Breast epithelium (tissue), 4 donors: ENCODE measurements around the gene GNLY. TPM values are rescaled to one million over a fixed set of nuclear protein-coding genes. Genes with fewer than 3 reads are reported as not detected.

Source experiments
- DNase-seq, 2 donors: peaks; one replicate each; pipeline ENCODE4 v3.0.0-alpha.2; 2019; ENCODE audit warnings: low spot score in 2 of 2
- H3K27ac ChIP-seq, 2 donors: fragments of 200-600 bp; sonication (generic) in 1 of 2; one replicate each; pipeline ENCODE4 v1.5.1; 2016 to 2019; ENCODE audit warnings: mild to moderate bottlenecking in 1 of 2
- H3K27me3 ChIP-seq, 2 donors: fragments of 200-600 bp; sonication (generic) in 1 of 2; one replicate each; pipeline versions ENCODE4 v1.5.1 to v1.6.0; 2017 to 2019; ENCODE audit warnings: control low read depth in 1 of 2, mild to moderate bottlenecking in 1 of 2
- H3K36me3 ChIP-seq: fragments of 200-600 bp; one replicate; pipeline ENCODE4 v1.5.1; 2019
- H3K4me1 ChIP-seq, 2 donors: fragments of 200-600 bp; sonication (generic); one replicate each; pipeline ENCODE4 v1.5.1; 2016 to 2019; ENCODE audit warnings: control low read depth in 1 of 2
- H3K4me3 ChIP-seq, 3 donors: fragments of 200-600 bp; sonication (generic); 1 replicate in 2 of 3; 2 replicates in 1 of 3; pipeline ENCODE4 v1.5.1; 2016 to 2019; ENCODE audit warnings: mild to moderate bottlenecking in 3 of 3, moderate library complexity in 2 of 3
- H3K9me3 ChIP-seq, 2 donors: fragments of 200-600 bp; sonication (generic) in 1 of 2; one replicate each; pipeline ENCODE4 v1.5.1; 2016 to 2019; ENCODE audit warnings: control low read depth in 1 of 2
- CTCF ChIP-seq, 3 donors: fragments of 450-650 bp; IDR thresholded peaks; one replicate each; pipeline ENCODE4 v1.5.1; 2016 to 2017; ENCODE audit warnings: antibody characterized with exemption in 3 of 3, mild to moderate bottlenecking in 3 of 3, moderate library complexity in 3 of 3
- POLR2A ChIP-seq: fragments of 450-650 bp; IDR thresholded peaks from one replicate; pipeline ENCODE4 v1.6.1; 2016; ENCODE audit warnings: antibody characterized with exemption, mild to moderate bottlenecking, moderate library complexity
- POLR2AphosphoS5 ChIP-seq, 3 donors: sonication (generic); formaldehyde crosslinking; IDR thresholded peaks; one replicate each; pipeline ENCODE4 v1.6.1; 2017; ENCODE audit warnings: antibody characterized with exemption in 3 of 3
- intact Hi-C: fragments of 100-400 bp; cut with DNase I; formaldehyde crosslinking; loops from one replicate; pipeline ENCODE4 v1.15.1; 2023; ENCODE audit warnings: low total_unique reads
- total RNA-seq, 3 donors: library from RNA; depleted of rRNA; stranded (reverse); fragments of >200 nt; gene quantifications; one replicate each; pipeline ENCODE4 v1.1.0, GENCODE V29; 2016

Gene GNLY
- total RNA-seq, 3 donors from 2014 or later = 2.0 to 2.6 (median 2.1) TPM

GRCh38 chr2:85724731-85725181 lies 30.6 kb downstream of the GNLY start:
- TF ChIP-seq CTCF (IDR thresholded peaks at IDR 0.05) = no peak
- TF ChIP-seq POLR2AphosphoS5 (IDR thresholded peaks at IDR 0.05) = no peak
- no peak for TF ChIP-seq POLR2A
- H3K27me3 ChIP-seq = no peaks in the 10 kb centered on the region
- intact Hi-C loops = loop anchor here (5.0 kb wide), 1 partner anchor 88 kb away; no protein-coding TSS in a partner anchor
- H3K4me1 ChIP-seq = peaks cover 0 to 6% of the 10 kb centered on the region in 2 donors
- H3K9me3 ChIP-seq = no peaks in the 10 kb centered on the region
- H3K36me3 ChIP-seq = no peaks in the 10 kb centered on the region
- H3K4me3 ChIP-seq = no peak overlapping the region
- no peak for DNase-seq
- no peak overlapping the region for H3K27ac ChIP-seq

- no peaks in the 10 kb centered on the region for H3K9me3 ChIP-seq
- H3K4me3 ChIP-seq = no peak overlapping the region
- no peaks in the 10 kb centered on the region for H3K36me3 ChIP-seq
- TF ChIP-seq POLR2AphosphoS5 (IDR thresholded peaks at IDR 0.05) (no peak), CTCF (IDR thresholded peaks at IDR 0.05) (no peak), POLR2A (no peak)
- H3K27me3 ChIP-seq = no peaks in the 10 kb centered on the region
- H3K27ac ChIP-seq = no peak overlapping the region
- DNase-seq = no peak
- peaks cover 0 to 6% of the 10 kb centered on the region in 2 donors for H3K4me1 ChIP-seq
- intact Hi-C loops = loop anchor here (5.0 kb wide), 1 partner anchor 87 kb away; no protein-coding TSS in a partner anchor
Observed at GRCh38 chr2:85725451-85725850, 31.3 kb downstream of the GNLY start.

- no peaks in the 10 kb centered on the region for H3K27me3 ChIP-seq
- H3K4me3 ChIP-seq = no peak overlapping the region
- no peak overlapping the region for H3K27ac ChIP-seq
- H3K36me3 ChIP-seq = no peaks in the 10 kb centered on the region
- intact Hi-C loops = loop anchor here (5.0 kb wide), 1 partner anchor 85 kb away; no protein-coding TSS in a partner anchor
- H3K9me3 ChIP-seq = no peaks in the 10 kb centered on the region
- peaks cover 0 to 6% of the 10 kb centered on the region in 2 donors for H3K4me1 ChIP-seq
- no peak for DNase-seq
- TF ChIP-seq POLR2A (no peak), CTCF (IDR thresholded peaks at IDR 0.05) (no peak), POLR2AphosphoS5 (IDR thresholded peaks at IDR 0.05) (peak in 2 of 3 donors; percentile 10 to 27)
Observed at GRCh38 chr2:85727798-85728197, 33.6 kb downstream of the GNLY start.

GRCh38 chr2:85728342-85728741 lies 34.2 kb downstream of the GNLY start:
- no peaks in the 10 kb centered on the region for H3K27me3 ChIP-seq
- H3K36me3 ChIP-seq = no peaks in the 10 kb centered on the region
- peak overlapping the region in 1 of 2 donors; percentile 4 for H3K27ac ChIP-seq
- no peak for DNase-seq
- intact Hi-C loops = loop anchor here (5.0 kb wide), 1 partner anchor 84 kb away; no protein-coding TSS in a partner anchor
- peak overlapping the region in 1 of 3 donors; percentile 9 for H3K4me3 ChIP-seq
- no peaks in the 10 kb centered on the region for H3K9me3 ChIP-seq
- TF ChIP-seq POLR2AphosphoS5 (IDR thresholded peaks at IDR 0.05) = no peak
- no peak for TF ChIP-seq CTCF (IDR thresholded peaks at IDR 0.05)
- TF ChIP-seq POLR2A = no peak
- peaks cover 0 to 6% of the 10 kb centered on the region in 2 donors for H3K4me1 ChIP-seq

GRCh38 chr2:85728883-85729824 lies 35.0 kb downstream of the GNLY start:
- Histone ChIP-seq H3K36me3 (no peaks in the 10 kb centered on the region), H3K4me3 (peak overlapping the region in 1 of 3 donors; percentile 9), H3K4me1 (peaks cover 0 to 6% of the 10 kb centered on the region in 2 donors), H3K27me3 (no peaks in the 10 kb centered on the region), H3K27ac (peak overlapping the region in 1 of 2 donors; percentile 4), H3K9me3 (no peaks in the 10 kb centered on the region)
- intact Hi-C loops = loop anchor here (5.0 kb wide), 1 partner anchor 83 kb away; no protein-coding TSS in a partner anchor
- DNase-seq = peak; percentile 80 to 88
- TF ChIP-seq POLR2A = no peak
- TF ChIP-seq POLR2AphosphoS5 (IDR thresholded peaks at IDR 0.05) = peak; percentile 9 to 74 (median 68)
- TF ChIP-seq CTCF (IDR thresholded peaks at IDR 0.05) = peak; percentile 73 to 96 (median 95)
